HG03175 (cell line): ENCODE measurements around the gene KRT8.

Experiments used
- ATAC-seq: cut with Tn5 transposase; IDR thresholded peaks from one replicate; pipeline ENCODE4 v1.9.1; 2021; ENCODE audit warnings: mild to moderate bottlenecking, moderate library complexity; ENCODE audit not compliant: unreplicated experiment

KRT8 gene

DNA sequence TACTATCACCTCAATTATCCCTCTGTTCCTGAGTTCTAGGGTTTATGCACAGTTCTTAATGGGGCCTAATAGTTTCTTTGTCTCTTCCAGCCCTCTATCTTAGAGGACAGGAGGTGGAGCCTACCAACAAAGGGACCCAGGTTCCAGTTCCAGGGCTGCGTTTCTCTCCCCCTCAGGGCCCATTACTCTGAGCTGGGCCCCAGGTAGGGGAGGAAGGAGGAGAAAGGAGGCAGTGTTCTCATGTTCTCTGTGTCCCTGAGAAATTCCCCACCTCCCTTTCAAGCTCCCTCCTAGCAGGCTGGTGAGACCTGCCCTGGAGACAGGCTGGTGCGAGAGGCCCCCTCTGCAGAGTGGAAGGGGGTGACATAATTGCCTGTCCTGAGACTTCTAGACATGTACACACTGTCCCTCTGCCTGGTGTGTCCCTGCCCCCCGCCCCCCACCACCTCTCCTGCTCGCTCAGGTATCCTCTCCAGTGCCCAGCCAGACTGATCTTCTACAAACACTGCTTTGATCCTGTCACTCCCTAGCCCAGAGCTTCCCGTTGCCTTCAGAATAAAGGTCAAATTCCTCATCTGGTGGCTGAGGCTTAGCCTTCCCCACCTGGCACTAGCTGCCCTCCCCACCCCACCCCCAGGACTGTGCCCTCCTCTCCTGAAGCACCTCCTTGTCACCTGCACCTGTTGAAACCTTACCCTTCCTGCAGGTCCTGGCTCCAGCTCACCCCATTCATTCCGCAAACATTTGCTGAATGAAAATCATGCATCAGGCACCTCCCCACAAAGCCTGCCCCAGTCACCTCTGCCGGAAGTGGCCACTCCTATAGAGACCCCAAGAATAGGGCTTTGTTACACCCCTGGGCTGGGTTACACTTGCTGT, 21.1 kb upstream of the KRT8 start:
- ATAC-seq: no peak

DNA sequence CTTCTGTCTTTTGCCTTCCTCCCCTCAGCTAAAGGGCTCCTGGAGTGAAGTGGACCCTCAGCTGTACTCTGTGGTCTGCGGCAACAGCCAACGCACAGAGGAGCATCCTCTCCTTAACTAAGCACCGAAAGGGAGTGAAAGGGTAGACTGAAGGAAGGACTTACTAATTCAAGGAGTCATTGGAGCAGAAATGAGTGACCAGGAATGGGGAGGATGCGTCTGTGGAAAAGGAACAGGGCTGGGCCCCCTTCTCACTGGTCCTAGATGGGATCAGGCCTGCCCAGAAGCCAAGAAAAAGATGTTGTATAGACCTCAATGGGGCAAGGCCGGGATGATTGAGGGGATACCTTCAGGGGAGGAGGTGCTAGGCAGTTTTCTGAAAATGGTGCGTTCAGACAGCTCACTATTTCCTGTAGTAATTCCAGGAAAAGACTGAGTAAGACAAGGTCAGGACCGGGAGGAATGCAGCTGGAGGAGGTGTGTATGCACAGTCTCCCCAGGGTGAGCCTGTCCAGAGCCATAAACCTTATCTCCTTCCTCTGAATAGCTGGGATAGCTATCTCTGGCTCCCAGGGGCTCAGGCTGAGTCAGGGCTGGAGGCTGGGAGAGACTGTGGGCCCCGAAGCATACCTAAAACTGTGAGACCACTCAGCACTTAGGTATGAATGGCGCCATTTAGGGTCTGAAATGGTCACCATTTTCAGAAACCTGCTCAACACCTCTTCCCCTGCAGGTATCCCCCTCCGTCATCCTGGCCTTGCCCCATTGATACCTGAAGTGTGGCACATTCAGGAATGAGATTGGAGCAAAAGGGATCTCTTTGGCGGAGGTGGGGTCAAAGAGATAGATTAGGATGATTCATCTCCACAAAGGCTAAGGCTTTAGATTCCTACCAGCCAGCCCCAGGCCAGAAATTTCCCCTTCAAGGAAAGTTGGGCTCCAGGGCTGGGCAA, 20.2 kb upstream of the KRT8 start:
- no peak for ATAC-seq

DNA sequence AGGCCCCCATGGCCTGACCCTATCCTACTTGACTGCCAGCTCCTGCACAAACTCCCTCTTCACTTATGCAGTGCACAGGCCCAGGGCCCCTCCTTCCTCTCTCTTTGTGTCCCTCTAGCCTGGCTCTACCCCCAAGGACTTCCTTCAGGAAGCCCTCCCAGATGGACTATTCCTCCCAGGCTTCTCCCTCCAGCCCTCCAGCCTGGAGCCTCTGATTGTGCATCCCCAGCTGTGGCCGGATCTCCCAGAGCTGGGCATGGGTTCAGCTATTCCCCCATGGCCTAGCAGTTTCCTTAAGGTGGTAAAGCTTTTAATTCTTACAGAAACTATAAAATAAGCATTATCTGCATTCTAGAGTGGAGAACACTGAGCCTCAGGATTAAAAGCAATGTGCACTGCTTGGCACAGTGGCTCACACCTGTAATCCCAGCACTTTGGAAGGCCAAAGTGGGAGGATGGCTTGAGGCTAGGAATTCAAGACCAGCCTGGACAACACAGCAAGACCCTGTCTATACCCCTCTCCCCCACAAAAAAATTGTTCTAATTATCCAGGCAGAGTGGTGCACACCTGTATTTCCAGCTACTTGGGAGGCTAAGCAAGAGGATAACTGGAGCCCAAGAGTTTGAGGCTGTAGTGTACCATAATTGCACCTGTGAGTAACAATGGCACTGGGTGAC, 16.8 kb upstream of the KRT8 start:
- ATAC-seq: no peak

GRCh38 chr12:52920937-52921336, 16.1 kb upstream of the KRT8 start:
- no peak for ATAC-seq

DNA sequence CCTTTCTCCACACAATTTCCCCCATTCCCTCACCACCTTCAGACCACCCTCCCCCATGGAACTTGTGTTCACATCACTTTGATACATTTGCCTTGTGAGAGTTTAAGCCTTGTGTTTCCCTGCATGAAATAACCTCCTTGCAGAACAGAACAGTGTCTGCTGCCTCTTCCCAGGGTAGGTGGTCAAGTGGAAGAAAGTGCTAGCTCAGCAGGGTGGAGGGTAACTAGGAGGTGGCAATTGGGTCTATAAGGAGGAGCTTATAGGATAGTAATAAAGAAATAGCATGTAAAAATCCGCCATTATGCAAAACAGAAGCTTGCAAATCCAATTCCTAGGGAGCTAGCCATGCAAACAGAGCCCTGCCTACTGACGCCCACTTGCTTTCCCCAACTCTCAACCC, 13.9 kb upstream of the KRT8 start:
- ATAC-seq: no peak

DNA sequence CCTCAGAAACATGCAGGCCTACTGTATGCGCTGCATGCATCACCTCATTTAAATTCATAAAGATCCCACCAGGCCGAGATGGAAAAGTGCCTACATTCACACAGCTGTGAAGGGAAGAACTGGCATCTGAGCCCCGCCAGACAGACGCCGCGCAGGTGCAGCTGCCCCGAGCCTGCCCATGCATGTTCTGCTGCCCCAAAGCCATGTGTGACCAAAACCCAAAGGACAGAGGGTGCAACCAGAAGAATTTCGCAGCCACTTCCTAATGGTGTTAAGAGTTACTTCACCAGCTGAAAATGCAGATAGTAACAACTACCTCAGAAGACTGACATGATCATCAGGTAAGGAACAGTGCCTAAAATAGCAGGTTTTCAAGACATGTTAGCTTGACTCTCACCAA, 13.5 kb upstream of the KRT8 start:
- ATAC-seq: no peak

DNA sequence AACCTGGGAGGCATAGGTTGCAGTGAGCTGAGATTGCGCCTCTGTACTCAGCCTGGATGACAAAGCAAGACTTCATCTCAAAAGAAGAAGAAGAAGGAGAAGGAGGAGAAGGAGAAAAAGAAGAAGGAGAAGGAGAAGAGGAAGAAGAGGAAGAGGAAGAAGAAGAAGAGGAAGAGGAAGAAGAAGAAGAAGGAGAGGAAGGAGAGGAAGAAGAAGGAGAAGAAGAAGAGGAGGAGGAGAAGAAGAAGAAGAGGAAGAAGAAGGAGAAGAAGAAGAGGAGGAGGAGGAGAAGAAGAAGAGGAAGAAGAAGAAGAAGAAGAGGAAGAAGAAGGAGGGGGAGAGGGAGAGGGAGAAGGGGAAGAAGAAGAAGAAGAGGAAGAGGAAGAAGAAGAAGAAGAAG, 12.9 kb upstream of the KRT8 start:
- no peak for ATAC-seq

DNA sequence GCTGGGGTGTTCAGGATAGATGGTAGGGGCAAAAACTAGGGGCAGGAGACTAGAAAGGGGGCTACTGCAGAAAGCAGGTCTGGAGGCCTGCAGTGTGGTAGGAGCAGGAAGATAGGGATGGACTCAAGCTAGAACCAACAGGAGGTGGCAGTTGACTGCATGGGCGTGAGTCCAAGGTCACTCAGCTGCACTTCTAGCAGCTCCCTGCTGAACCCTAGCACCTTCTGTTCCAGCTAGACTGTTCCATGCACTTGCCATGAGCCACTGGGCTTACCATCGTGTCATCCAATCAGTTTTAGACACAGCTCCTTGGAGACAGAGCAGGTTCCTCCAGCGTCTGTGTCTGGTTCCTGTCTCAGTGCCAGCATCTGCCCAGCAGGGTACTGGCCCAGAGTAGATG, 11.3 kb upstream of the KRT8 start:
- no peak for ATAC-seq

GRCh38 chr12:52915637-52916036, 10.8 kb upstream of the KRT8 start:
- no peak for ATAC-seq

DNA sequence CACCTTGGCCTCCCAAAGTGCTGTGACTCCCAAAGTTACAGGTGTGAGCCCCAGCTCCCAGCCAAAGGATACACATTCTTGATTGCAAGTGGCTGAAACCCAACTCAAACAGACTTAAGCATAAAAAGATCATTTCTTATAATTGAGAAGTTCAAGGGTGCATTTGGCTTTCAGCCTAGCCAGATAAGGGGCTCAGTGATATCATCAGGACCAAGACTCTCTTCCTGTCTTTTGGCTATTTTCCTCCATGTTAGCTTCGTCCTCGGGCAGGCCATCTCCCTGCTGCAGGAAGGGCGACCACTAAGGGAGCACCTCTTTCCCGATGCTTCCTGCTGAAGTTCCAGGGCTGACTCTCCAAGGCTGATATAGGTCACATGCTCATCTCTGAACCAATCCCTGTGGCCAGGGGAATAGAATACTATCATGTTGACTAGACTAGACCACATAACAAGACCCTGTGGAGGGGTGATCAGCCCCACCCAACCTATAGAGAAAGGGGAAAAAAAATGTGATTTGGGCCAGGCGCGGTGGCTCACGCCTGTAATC, 9.8 kb upstream of the KRT8 start:
- no peak for ATAC-seq

- ATAC-seq: no peak
Observed at GRCh38 chr12:52913431-52913821, 8.6 kb upstream of the KRT8 start.

- ATAC-seq: no peak
Observed at GRCh38 chr12:52912711-52913430, 8.0 kb upstream of the KRT8 start.

- ATAC-seq: no peak
Observed at GRCh38 chr12:52910248-52910883, 5.5 kb upstream of the KRT8 start.

DNA sequence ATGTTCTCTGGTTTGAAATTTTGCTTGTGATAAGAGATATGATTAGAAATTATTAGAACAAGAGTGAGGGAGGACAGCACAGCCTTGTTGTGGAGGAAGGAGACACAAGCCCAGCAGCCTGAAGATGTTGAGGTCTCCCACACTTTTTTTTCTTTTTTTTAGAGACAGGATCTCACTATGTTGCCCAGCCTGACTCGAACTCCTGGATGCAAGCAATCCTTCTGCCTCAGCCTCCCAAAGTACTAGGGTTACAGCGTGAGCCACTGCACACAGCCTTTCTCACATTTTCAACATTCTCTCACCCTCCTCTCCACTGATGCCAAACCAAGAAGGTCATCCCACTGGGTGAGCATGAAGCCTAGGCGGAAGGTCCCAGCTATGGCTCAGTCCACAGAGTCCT, 4.9 kb upstream of the KRT8 start:
- no peak for ATAC-seq

GRCh38 chr12:52909331-52909730, 4.5 kb upstream of the KRT8 start:
- ATAC-seq: no peak

DNA sequence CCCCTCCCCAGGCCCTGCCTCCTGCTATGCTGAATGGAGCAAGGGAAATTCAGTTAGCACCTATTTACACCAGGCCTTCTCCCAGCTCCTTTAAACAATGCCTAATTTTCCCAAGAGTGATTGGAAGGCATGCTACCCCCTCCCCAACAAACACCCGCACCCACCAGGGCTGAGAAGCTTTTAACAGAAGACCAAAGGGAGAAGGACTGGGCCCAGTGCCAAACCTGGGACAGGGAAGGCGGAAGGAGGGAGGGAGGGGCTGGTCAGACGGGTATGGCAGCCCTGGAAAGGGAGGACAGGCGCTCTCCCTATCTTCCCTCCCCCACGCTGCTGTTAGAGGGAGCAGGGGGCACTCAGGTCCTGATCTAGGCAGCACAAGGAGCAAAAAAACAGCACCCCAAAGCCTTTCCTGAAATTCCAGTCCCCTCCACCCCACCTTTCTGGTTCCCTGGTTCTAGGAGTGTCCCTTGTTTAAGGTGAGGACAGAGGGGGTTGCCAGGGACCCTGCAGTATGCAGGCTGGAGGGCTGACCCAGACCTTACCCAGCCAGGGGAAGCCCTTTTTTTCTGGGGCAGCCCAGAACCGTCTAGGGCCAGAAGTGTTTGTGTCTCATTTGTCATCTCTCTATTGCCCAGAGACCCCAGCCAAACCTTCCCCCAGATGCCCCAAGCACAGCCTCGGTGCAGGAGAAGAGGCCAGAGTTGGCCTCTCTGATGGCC, 2.4 kb upstream of the KRT8 start:
- ATAC-seq: no peak

DNA sequence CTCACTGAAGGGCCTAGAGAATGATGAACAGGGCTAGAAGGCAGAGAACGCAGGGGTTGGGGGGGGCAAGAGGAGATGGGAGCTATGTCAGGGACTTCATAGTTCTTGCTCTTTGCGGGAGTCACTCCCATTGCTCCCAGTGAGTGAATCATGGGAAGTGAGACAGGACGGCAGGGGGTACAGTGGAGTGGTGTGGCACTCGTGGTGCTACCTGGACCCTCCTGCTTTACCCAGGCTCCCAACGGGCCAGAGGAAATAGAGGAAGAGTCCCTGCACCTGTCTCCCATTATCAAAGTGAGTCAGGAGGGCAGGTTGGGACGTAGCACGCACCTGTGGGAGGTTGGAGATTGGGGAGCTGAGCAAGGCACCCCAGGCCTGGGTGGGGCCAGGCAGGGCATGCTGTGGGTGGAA, 1.3 kb upstream of the KRT8 start:
- ATAC-seq: no peak

GRCh38 chr12:52903855-52904508, 894 bp downstream of the KRT8 start:
- ATAC-seq: no peak
